Epithelial cell of esophagus (primary cell): ENCODE results near the gene CLDN17.

Experiments used
- DNase-seq: peaks from one replicate; pipeline ENCODE4 v3.0.0; 2010; ENCODE audit warnings: low read depth
- H3K4me3 ChIP-seq: 2 replicates; pipeline ENCODE4 v1.5.1; 2011; ENCODE audit warnings: mild to moderate bottlenecking, low read length, control low read depth
- TF ChIP-seq, protein P1 (sequence below): IDR thresholded peaks from 2 replicates; pipeline ENCODE4 v1.5.1; 2011; ENCODE audit warnings: low read depth, mild to moderate bottlenecking, low read length, control low read depth, inconsistent platforms; ENCODE audit not compliant: insufficient read depth; ENCODE audit errors: missing control alignments

Gene CLDN17

GRCh38 chr21:30200000-30200399 lies 33.4 kb upstream of the CLDN17 start:
- TF ChIP-seq, protein P1, sequence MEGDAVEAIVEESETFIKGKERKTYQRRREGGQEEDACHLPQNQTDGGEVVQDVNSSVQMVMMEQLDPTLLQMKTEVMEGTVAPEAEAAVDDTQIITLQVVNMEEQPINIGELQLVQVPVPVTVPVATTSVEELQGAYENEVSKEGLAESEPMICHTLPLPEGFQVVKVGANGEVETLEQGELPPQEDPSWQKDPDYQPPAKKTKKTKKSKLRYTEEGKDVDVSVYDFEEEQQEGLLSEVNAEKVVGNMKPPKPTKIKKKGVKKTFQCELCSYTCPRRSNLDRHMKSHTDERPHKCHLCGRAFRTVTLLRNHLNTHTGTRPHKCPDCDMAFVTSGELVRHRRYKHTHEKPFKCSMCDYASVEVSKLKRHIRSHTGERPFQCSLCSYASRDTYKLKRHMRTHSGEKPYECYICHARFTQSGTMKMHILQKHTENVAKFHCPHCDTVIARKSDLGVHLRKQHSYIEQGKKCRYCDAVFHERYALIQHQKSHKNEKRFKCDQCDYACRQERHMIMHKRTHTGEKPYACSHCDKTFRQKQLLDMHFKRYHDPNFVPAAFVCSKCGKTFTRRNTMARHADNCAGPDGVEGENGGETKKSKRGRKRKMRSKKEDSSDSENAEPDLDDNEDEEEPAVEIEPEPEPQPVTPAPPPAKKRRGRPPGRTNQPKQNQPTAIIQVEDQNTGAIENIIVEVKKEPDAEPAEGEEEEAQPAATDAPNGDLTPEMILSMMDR = no peak
- no peak overlapping the region for H3K4me3 ChIP-seq
- DNase-seq = no peak

- DNase-seq = peak; percentile 80
- no peak overlapping the region for H3K4me3 ChIP-seq
- TF ChIP-seq, protein P1 = peak; percentile 80
Observed at GRCh38 chr21:30194701-30195299, 28.2 kb upstream of the CLDN17 start.

DNA sequence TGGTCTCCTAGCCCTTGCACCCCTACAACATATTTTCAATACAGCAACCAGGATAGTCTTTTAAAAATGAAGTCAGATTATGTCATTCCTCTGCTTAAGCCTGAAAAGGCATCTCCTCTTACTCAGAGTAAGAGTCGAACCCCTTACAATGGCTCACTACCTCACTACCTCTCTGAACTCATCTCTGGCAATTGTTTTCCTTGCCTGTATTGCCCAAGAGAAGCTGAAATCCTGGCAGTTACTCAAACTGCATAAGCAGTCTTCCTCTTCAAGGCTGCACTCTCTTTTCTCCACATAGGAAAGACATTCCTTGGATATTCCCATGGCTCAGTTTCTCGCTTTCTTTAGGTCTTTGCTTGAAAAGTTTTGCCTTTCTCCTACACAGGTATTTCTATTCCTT lies 26.6 kb upstream of the CLDN17 start:
- DNase-seq = peak; percentile 54
- TF ChIP-seq, protein P1 = no peak
- H3K4me3 ChIP-seq = no peak overlapping the region

DNA sequence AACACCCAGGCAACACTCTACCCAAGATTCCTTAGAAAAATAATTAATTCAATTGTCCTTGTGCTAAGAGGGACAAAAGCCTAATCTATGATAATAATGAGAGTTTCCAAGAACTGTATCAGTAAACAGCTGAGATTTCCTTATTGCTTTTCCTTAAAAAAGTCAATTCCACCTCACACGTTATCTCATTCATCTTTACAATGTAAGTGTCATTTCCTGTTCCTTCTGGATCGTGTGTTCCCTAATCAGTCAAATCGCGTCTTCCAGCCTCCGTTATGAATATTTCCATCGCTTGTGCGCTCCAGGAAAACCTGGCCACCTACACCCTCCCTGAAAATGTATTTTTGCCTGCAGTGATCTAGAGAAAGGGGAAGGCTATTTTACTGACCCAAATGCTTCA lies 23.9 kb upstream of the CLDN17 start:
- no peak for DNase-seq
- no peak overlapping the region for H3K4me3 ChIP-seq
- TF ChIP-seq, protein P1 = no peak

- TF ChIP-seq, protein P1 = no peak
- no peak for DNase-seq
- H3K4me3 ChIP-seq = no peak overlapping the region
Observed at GRCh38 chr21:30189773-30190172, 23.2 kb upstream of the CLDN17 start.

GRCh38 chr21:30186242-30186641 lies 19.6 kb upstream of the CLDN17 start:
- no peak overlapping the region for H3K4me3 ChIP-seq
- TF ChIP-seq, protein P1 = no peak
- no peak for DNase-seq

GRCh38 chr21:30168086-30168485 lies 1.5 kb upstream of the CLDN17 start:
- TF ChIP-seq, protein P1 = no peak
- H3K4me3 ChIP-seq = no peak overlapping the region
- DNase-seq = peak; percentile 56
